Measurements from ENCODE around the gene PON2. TPM values are rescaled to one million over a fixed set of nuclear protein-coding genes. Genes with fewer than 3 reads are reported as not detected.
A peak's percentile ranks its signal among the peaks of the same experiment; 100 is the strongest.

The PON2 gene
- total RNA-seq, 6 donors from 2014 or later, result 128 to 476 (median 197) TPM

- no peak for TF ChIP-seq POLR2AphosphoS5 (IDR thresholded peaks at IDR 0.05)
- no peak for TF ChIP-seq POLR2A (IDR thresholded peaks at IDR 0.05)
- no peak for TF ChIP-seq EP300 (IDR thresholded peaks at IDR 0.05)
- peak in 4 of 6 experiments; percentile 16 to 40 (median 20) for TF ChIP-seq CTCF (IDR thresholded peaks at IDR 0.05)
- Histone ChIP-seq H3K9me3 (no peaks in the 10 kb centered on the region), H3K4me3 (peak overlapping the region in 3 of 4 donors; percentile 15 to 33 (median 23)), H3K36me3 (no peaks in the 10 kb centered on the region), H3K4me1 (peaks cover 0 to 15% (median 3%) of the 10 kb centered on the region in 4 donors), H3K27me3 (no peaks in the 10 kb centered on the region), H3K27ac (no peak overlapping the region)
- peak in 1 of 2 donors; percentile 60 for DNase-seq
- peak; percentile 30 to 49 for ATAC-seq (ENCODE audit: low FRiP score in 2 of 2)
- 48 to 50% methylated on average over 18 of the region's 18 CpGs for WGBS, 2 donors
Observed at GRCh38 chr7:95478272-95479037, 43.6 kb upstream of the PON2 start.

GRCh38 chr7:95476904-95477594, 42.2 kb upstream of the PON2 start:
- H3K27ac ChIP-seq, result no peak overlapping the region
- peaks cover 0 to 15% (median 3%) of the 10 kb centered on the region in 4 donors for H3K4me1 ChIP-seq
- DNase-seq (peak in 1 of 2 donors; percentile 67), ATAC-seq (ENCODE audit: low FRiP score in 2 of 2) (peak in 1 of 2 donors; percentile 84)
- H3K4me3 ChIP-seq, result no peak overlapping the region
- H3K9me3 ChIP-seq, result no peaks in the 10 kb centered on the region
- no peaks in the 10 kb centered on the region for H3K27me3 ChIP-seq
- TF ChIP-seq EP300 (IDR thresholded peaks at IDR 0.05) (no peak), CTCF (IDR thresholded peaks at IDR 0.05) (peak; percentile 62 to 79 (median 74))
- 10% methylated on average over 11 of the region's 11 CpGs for WGBS, 2 donors
- H3K36me3 ChIP-seq, result no peaks in the 10 kb centered on the region

GRCh38 chr7:95476072-95476847, 41.4 kb upstream of the PON2 start:
- H3K36me3 ChIP-seq, result no peaks in the 10 kb centered on the region
- ATAC-seq (ENCODE audit: low FRiP score in 2 of 2) (peak in 1 of 2 donors; percentile 48), DNase-seq (no peak)
- no peak overlapping the region for H3K4me3 ChIP-seq
- no peak overlapping the region for H3K27ac ChIP-seq
- TF ChIP-seq POLR2AphosphoS5 (IDR thresholded peaks at IDR 0.05) (no peak), EP300 (IDR thresholded peaks at IDR 0.05) (no peak), POLR2A (IDR thresholded peaks at IDR 0.05) (no peak), CTCF (IDR thresholded peaks at IDR 0.05) (no peak)
- peaks cover 0 to 15% (median 3%) of the 10 kb centered on the region in 4 donors for H3K4me1 ChIP-seq
- no peaks in the 10 kb centered on the region for H3K27me3 ChIP-seq
- WGBS, 2 donors, result 71 to 83% methylated on average over 9 of the region's 9 CpGs
- H3K9me3 ChIP-seq, result no peaks in the 10 kb centered on the region

GRCh38 chr7:95473276-95473985, 38.6 kb upstream of the PON2 start:
- H3K27me3 ChIP-seq, result no peaks in the 10 kb centered on the region
- H3K4me3 ChIP-seq, result no peak overlapping the region
- no peaks in the 10 kb centered on the region for H3K9me3 ChIP-seq
- WGBS, 2 donors, result 90% methylated on average over 9 of the region's 9 CpGs
- H3K4me1 ChIP-seq, result peaks cover 0 to 16% (median 11%) of the 10 kb centered on the region in 4 donors
- DNase-seq, result no peak
- no peak for TF ChIP-seq EP300 (IDR thresholded peaks at IDR 0.05)
- no peak for TF ChIP-seq CTCF (IDR thresholded peaks at IDR 0.05)
- no peak for TF ChIP-seq POLR2AphosphoS5 (IDR thresholded peaks at IDR 0.05)
- TF ChIP-seq POLR2A (IDR thresholded peaks at IDR 0.05), result no peak
- H3K27ac ChIP-seq, result no peak overlapping the region
- no peaks in the 10 kb centered on the region for H3K36me3 ChIP-seq
- ATAC-seq (ENCODE audit: low FRiP score in 2 of 2), result no peak

Measured in upper lobe of left lung (tissue), 6 donors.